Uterus (tissue), 4 donors: ENCODE data around the gene GASK1A. TPM values are rescaled to one million over a fixed set of nuclear protein-coding genes. Genes with fewer than 3 reads are reported as not detected.

Experiments
- DNase-seq, 2 donors: peaks; one replicate each; pipeline ENCODE4 v3.0.0-alpha.2; 2019 to 2020
- H3K27ac ChIP-seq, 2 donors: fragments of 200-600 bp; sonication (generic); 1 replicate in 1 of 2; 2 replicates in 1 of 2; pipeline ENCODE4 v1.5.1; 2016 to 2018
- H3K27me3 ChIP-seq, 2 donors: fragments of 200-600 bp; sonication (generic); one replicate each; pipeline ENCODE4 v1.5.1; 2018 to 2019; ENCODE audit warnings: control low read depth in 1 of 2
- H3K36me3 ChIP-seq, 2 donors: fragments of 200-600 bp; sonication (generic); one replicate each; pipeline ENCODE4 v1.5.1; 2019; ENCODE audit warnings: control low read depth in 1 of 2
- H3K4me1 ChIP-seq, 2 donors: fragments of 200-600 bp; sonication (generic); one replicate each; pipeline ENCODE4 v1.5.1; 2018 to 2019; ENCODE audit warnings: control low read depth in 1 of 2
- H3K4me3 ChIP-seq, 2 donors: fragments of 200-600 bp; sonication (generic); 1 replicate in 1 of 2; 2 replicates in 1 of 2; pipeline ENCODE4 v1.5.1; 2018 to 2019; ENCODE audit warnings: mild to moderate bottlenecking in 1 of 2
- H3K9me3 ChIP-seq, 2 donors: fragments of 200-600 bp; sonication (generic); one replicate each; pipeline ENCODE4 v1.5.1; 2019; ENCODE audit warnings: control low read depth in 1 of 2
- CTCF ChIP-seq, 4 experiments: fragments of 200-600 bp in 2 of 4; fragments of 450-650 bp in 2 of 4; sonication (generic) in 2 of 4; IDR thresholded peaks; one replicate each; pipeline ENCODE4 v1.5.1; 2016 to 2019; ENCODE audit warnings: antibody characterized with exemption in 4 of 4, mild to moderate bottlenecking in 2 of 4, moderate library complexity in 1 of 4
- POLR2A ChIP-seq, 2 donors: fragments of 450-650 bp; IDR thresholded peaks; one replicate each; pipeline ENCODE4 v1.6.1; 2016; ENCODE audit warnings: antibody characterized with exemption in 2 of 2, mild to moderate bottlenecking in 1 of 2, moderate library complexity in 1 of 2
- intact Hi-C: fragments of 100-400 bp; cut with DNase I; formaldehyde crosslinking; loops from one replicate; pipeline ENCODE4 v1.15.1; 2023; ENCODE audit warnings: low total_unique reads
- total RNA-seq, 4 donors: library from RNA; depleted of rRNA in 3 of 4; stranded (reverse); fragments of >200 nt in 3 of 4; gene quantifications; one replicate each; pipeline versions ENCODE4 v1.1.0 to v1.2.4, GENCODE V29; 2014 to 2023
- donor health status: DM: yes; HTN: yes; CAD: no.

The GASK1A gene
- total RNA-seq, 4 donors from 2014 or later, result 26.3 to 65.8 (median 48.0) TPM

- peaks cover 0 to 7% of the 10 kb centered on the region in 2 donors for H3K4me1 ChIP-seq
- TF ChIP-seq CTCF (IDR thresholded peaks at IDR 0.05) (no peak), POLR2A (IDR thresholded peaks at IDR 0.05) (peak in 1 of 2 donors; percentile 34)
- no peaks in the 10 kb centered on the region for H3K9me3 ChIP-seq
- intact Hi-C loops, result no loop called here
- no peaks in the 10 kb centered on the region for H3K27me3 ChIP-seq
- H3K4me3 ChIP-seq, result no peak overlapping the region
- H3K36me3 ChIP-seq, result no peaks in the 10 kb centered on the region
- H3K27ac ChIP-seq, result peak overlapping the region; percentile 84 to 88
- peak in 1 of 2 donors; percentile 54 for DNase-seq
These were observed 107.5 kb downstream of the GASK1A start for GRCh38 chr3:43086460-43087165.

GRCh38 chr3:43087249-43087776 lies 108.2 kb downstream of the GASK1A start:
- no peak for DNase-seq
- Histone ChIP-seq H3K36me3 (no peaks in the 10 kb centered on the region), H3K27me3 (no peaks in the 10 kb centered on the region), H3K4me3 (no peak overlapping the region), H3K4me1 (peaks cover 0 to 7% of the 10 kb centered on the region in 2 donors), H3K9me3 (no peaks in the 10 kb centered on the region), H3K27ac (peak overlapping the region; percentile 84 to 88)
- TF ChIP-seq CTCF (IDR thresholded peaks at IDR 0.05), result peak in 2 of 4 experiments; percentile 15 to 27
- TF ChIP-seq POLR2A (IDR thresholded peaks at IDR 0.05), result no peak
- intact Hi-C loops, result no loop called here

- Histone ChIP-seq H3K9me3 (no peaks in the 10 kb centered on the region), H3K27me3 (no peaks in the 10 kb centered on the region), H3K4me3 (no peak overlapping the region), H3K27ac (peak overlapping the region; percentile 84 to 88), H3K36me3 (no peaks in the 10 kb centered on the region), H3K4me1 (peaks cover 0 to 7% of the 10 kb centered on the region in 2 donors)
- intact Hi-C loops, result no loop called here
- no peak for DNase-seq
- TF ChIP-seq CTCF (IDR thresholded peaks at IDR 0.05), result no peak
- TF ChIP-seq POLR2A (IDR thresholded peaks at IDR 0.05), result no peak
These were observed 110.0 kb downstream of the GASK1A start for GRCh38 chr3:43089081-43089480.

- Histone ChIP-seq H3K9me3 (no peaks in the 10 kb centered on the region), H3K4me1 (peaks cover 0 to 7% of the 10 kb centered on the region in 2 donors), H3K27ac (peak overlapping the region; percentile 84 to 88), H3K27me3 (no peaks in the 10 kb centered on the region), H3K36me3 (no peaks in the 10 kb centered on the region), H3K4me3 (no peak overlapping the region)
- no peak for TF ChIP-seq POLR2A (IDR thresholded peaks at IDR 0.05)
- no peak for TF ChIP-seq CTCF (IDR thresholded peaks at IDR 0.05)
- intact Hi-C loops, result no loop called here
- no peak for DNase-seq
These were observed 111.1 kb downstream of the GASK1A start for GRCh38 chr3:43090238-43090637.

GRCh38 chr3:43091481-43091880 lies 112.4 kb downstream of the GASK1A start:
- intact Hi-C loops, result no loop called here
- Histone ChIP-seq H3K9me3 (no peaks in the 10 kb centered on the region), H3K36me3 (no peaks in the 10 kb centered on the region), H3K4me3 (no peak overlapping the region), H3K27me3 (no peaks in the 10 kb centered on the region), H3K4me1 (peaks cover 0 to 7% of the 10 kb centered on the region in 2 donors), H3K27ac (peak overlapping the region; percentile 84 to 88)
- TF ChIP-seq CTCF (IDR thresholded peaks at IDR 0.05) (no peak), POLR2A (IDR thresholded peaks at IDR 0.05) (no peak)
- no peak for DNase-seq
